LNCAP (cell line): Measurements from ENCODE around the gene QKI.

ENCODE experiments used
- TF ChIP-seq, protein P1 (sequence below): fragments of 450-650 bp; IDR thresholded peaks from 2 replicates; pipeline ENCODE4 v1.5.1; 2017; ENCODE audit warnings: mild to moderate bottlenecking

Gene QKI

GRCh38 chr6:163469459-163469985 is 55.0 kb downstream of the QKI start:
- TF ChIP-seq, protein P1, sequence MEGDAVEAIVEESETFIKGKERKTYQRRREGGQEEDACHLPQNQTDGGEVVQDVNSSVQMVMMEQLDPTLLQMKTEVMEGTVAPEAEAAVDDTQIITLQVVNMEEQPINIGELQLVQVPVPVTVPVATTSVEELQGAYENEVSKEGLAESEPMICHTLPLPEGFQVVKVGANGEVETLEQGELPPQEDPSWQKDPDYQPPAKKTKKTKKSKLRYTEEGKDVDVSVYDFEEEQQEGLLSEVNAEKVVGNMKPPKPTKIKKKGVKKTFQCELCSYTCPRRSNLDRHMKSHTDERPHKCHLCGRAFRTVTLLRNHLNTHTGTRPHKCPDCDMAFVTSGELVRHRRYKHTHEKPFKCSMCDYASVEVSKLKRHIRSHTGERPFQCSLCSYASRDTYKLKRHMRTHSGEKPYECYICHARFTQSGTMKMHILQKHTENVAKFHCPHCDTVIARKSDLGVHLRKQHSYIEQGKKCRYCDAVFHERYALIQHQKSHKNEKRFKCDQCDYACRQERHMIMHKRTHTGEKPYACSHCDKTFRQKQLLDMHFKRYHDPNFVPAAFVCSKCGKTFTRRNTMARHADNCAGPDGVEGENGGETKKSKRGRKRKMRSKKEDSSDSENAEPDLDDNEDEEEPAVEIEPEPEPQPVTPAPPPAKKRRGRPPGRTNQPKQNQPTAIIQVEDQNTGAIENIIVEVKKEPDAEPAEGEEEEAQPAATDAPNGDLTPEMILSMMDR = no peak

DNA sequence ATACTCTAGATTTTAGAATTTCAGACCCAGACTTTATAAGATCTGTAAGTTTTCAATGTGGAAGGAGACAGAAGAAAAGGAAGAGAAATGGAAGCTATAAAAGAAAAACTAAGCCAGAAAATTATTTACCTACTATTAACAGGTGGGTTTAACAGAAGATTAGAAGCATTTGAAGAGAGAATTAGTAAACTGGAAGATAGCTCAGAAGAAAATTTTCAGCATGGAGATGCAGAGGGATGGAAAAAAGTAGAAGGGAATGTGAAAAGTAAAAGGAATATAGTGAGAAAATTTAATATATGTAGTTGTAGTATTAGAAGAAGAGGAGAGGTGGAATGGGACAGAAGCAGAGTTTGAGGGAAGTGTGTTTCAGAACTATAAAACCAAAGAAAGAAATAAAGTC is 56.1 kb downstream of the QKI start:
- TF ChIP-seq, protein P1 = no peak

DNA sequence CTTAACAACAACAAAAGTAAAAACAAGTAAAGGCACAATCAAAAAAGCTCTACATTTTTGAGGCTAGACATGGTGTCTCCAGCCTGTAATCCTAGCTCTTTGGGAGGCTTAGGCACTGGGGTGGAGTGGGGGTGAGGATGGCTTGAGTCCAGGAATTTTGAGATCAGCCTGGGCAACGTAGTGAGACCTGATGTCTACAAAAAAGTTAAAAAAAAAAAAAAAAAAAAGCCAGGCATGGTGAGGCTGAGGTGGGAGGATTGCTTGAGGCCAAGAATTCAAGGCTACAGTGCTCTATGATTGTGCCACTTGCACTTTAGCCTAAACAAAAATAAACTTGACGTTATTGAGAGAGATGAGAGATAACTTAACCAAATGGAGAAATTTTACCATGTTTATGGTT is 60.1 kb downstream of the QKI start:
- TF ChIP-seq, protein P1 = no peak

DNA sequence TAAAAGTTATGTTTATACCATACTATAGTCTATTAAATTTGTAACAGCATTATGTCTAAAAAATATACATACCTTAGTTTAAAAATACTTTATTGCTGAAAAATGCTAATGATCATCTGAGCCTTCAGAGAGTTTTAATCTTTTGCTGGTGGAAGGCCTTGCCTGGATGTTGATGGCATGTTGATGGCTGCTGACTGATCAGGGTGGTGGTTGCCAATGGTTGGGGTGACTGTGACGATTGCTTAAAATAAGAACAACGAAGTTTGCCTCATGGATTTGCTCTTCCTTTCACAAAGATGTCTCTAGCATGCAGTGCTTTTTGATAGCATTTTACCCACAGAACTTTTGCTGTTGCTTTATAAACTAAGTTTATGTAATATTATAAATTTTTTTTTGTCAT is 68.6 kb downstream of the QKI start:
- TF ChIP-seq, protein P1 = no peak

- TF ChIP-seq, protein P1 = no peak
Measured at GRCh38 chr6:163485388-163485851, 70.9 kb downstream of the QKI start.

- TF ChIP-seq, protein P1 = no peak
Measured at GRCh38 chr6:163486821-163487220, 72.3 kb downstream of the QKI start.

DNA sequence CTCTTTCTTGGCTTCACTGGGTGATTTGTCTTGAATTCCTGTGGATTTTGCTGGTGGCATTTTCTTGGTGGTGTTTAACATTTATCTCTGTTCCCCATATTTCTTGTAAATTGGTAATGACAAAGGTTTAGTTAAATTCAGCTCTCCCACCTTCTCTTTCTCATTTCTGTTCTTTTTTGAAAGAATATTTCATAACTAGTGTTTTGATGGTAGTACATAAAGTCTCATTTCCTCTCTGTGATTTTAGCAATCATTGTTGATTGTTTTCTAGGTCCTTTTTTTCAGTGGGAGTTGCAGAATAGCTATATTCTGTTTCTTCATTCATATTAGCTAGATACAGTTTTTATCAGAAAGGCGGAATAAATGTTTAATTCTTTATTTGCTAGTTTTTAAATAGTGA is 73.1 kb downstream of the QKI start:
- TF ChIP-seq, protein P1 = no peak

- TF ChIP-seq, protein P1 = no peak
Measured at GRCh38 chr6:163489584-163489983, 75.1 kb downstream of the QKI start.
